D341Med (cell line): ENCODE data around the gene BCKDK.
"Not testable (repeated sequence)": the region's sequence is repeated elsewhere in the genome, so short reads cannot be mapped to it uniquely, and the experiment has no call there.

Source experiments
- DNase-seq: peaks from one replicate; pipeline ENCODE4 v3.0.0; 2012; ENCODE audit warnings: low spot score

The BCKDK gene

GRCh38 chr16:31125844-31126243 lies 17.7 kb downstream of the BCKDK start:
- no peak for DNase-seq

GRCh38 chr16:31127182-31127581 lies 19.0 kb downstream of the BCKDK start:
- no peak for DNase-seq

- DNase-seq, result no peak
These were observed 20.8 kb downstream of the BCKDK start for GRCh38 chr16:31128711-31129567.

GRCh38 chr16:31129568-31130335 lies 21.6 kb downstream of the BCKDK start:
- no peak for DNase-seq

GRCh38 chr16:31130336-31130891 lies 22.2 kb downstream of the BCKDK start:
- DNase-seq, result no peak

- no peak for DNase-seq
These were observed 22.7 kb downstream of the BCKDK start for GRCh38 chr16:31130899-31131298.

- no peak for DNase-seq
These were observed 23.2 kb downstream of the BCKDK start for GRCh38 chr16:31131416-31131815.

GRCh38 chr16:31131841-31132271 lies 23.7 kb downstream of the BCKDK start:
- DNase-seq, result no peak

GRCh38 chr16:31132303-31132979 lies 24.3 kb downstream of the BCKDK start:
- DNase-seq, result no peak

- DNase-seq, result no peak
These were observed 24.9 kb downstream of the BCKDK start for GRCh38 chr16:31133046-31133501.

- no peak for DNase-seq
These were observed 25.9 kb downstream of the BCKDK start for GRCh38 chr16:31134091-31134571.

- peak; percentile 67 for DNase-seq
These were observed 26.7 kb downstream of the BCKDK start for GRCh38 chr16:31134625-31135534.

- DNase-seq, result peak; percentile 32
These were observed 27.5 kb downstream of the BCKDK start, which contains the start of gene PRSS8 for GRCh38 chr16:31135535-31136286. PRSS8 (minus strand) TSS chr16:31135727; CDS start chr16:31135498, 229 bp downstream.

- DNase-seq, result no peak
These were observed 28.1 kb downstream of the BCKDK start for GRCh38 chr16:31136287-31136662.

GRCh38 chr16:31136822-31137499 lies 28.8 kb downstream of the BCKDK start:
- not testable (repeated sequence) for DNase-seq

GRCh38 chr16:31138621-31139578 lies 30.7 kb downstream of the BCKDK start:
- no peak for DNase-seq

GRCh38 chr16:31141071-31141469 lies 32.9 kb downstream of the BCKDK start:
- DNase-seq, result not testable (repeated sequence)

GRCh38 chr16:31141489-31142108 lies 33.4 kb downstream of the BCKDK start:
- DNase-seq, result peak; percentile 40
